HEK293 (cell line): Measurements from ENCODE around the gene CSAD.

Experiments
- CTCF ChIA-PET: fragments of 350-600 bp; formaldehyde crosslinking; extraction: SDS; loops from one replicate; lab custom pipeline; 2021; ENCODE audit warnings: antibody characterized with exemption; lab: Yijun Ruan, JAX
- POLR2A ChIA-PET: fragments of 300-600 bp; formaldehyde crosslinking; extraction: SDS; loops from one replicate; lab custom pipeline; 2020; ENCODE audit warnings: antibody characterized with exemption, inconsistent platforms; lab: Yijun Ruan, JAX
- H3K27ac ChIP-seq: fragments of 200-500 bp; sonication (Bioruptor generic); 2 replicates; pipeline ENCODE4 v1.5.1; 2014; ENCODE audit warnings: low read depth, low read length, control low read depth, inconsistent platforms; ENCODE audit errors: extremely low read depth
- H3K36me3 ChIP-seq, 2 experiments: fragments of 200-500 bp in 1 of 2; sonication (Bioruptor generic) in 1 of 2; 1 replicate in 1 of 2; 2 replicates in 1 of 2; pipeline ENCODE4 v1.5.1; 2014 to 2017; ENCODE audit warnings: inconsistent platforms in 2 of 2, low read length in 2 of 2; ENCODE audit not compliant: control insufficient read depth in 2 of 2, insufficient read depth in 1 of 2
- H3K4me1 ChIP-seq: fragments of 200-500 bp; sonication (Bioruptor generic); 2 replicates; pipeline ENCODE4 v1.5.1; 2014; ENCODE audit warnings: mild to moderate bottlenecking, low read length, inconsistent platforms; ENCODE audit not compliant: control insufficient read depth, insufficient read depth
- H3K4me3 ChIP-seq: 2 replicates; pipeline ENCODE4 v1.5.1; 2011; ENCODE audit warnings: low read depth, mild to moderate bottlenecking, control low read depth, low read length, moderate library complexity
- H3K9me3 ChIP-seq: fragments of 200-500 bp; sonication (Bioruptor generic); 2 replicates; pipeline ENCODE4 v1.5.1; 2014; ENCODE audit warnings: low read depth, low read length, inconsistent platforms; ENCODE audit not compliant: control insufficient read depth, insufficient read depth
- REPIN1 ChIP-seq: fragments of 450-650 bp; formaldehyde crosslinking; IDR thresholded peaks from 2 replicates; pipeline ENCODE4 v1.5.1; 2017; ENCODE audit warnings: missing biosample characterization, missing genetic modification characterization, low read depth
- SP7 ChIP-seq: fragments of 450-650 bp; formaldehyde crosslinking; IDR thresholded peaks from 2 replicates; pipeline ENCODE4 v1.5.1; 2016; ENCODE audit warnings: missing biosample characterization, missing genetic modification characterization
- ZBTB10 ChIP-seq: fragments of 450-650 bp; formaldehyde crosslinking; IDR thresholded peaks from 2 replicates; pipeline ENCODE4 v1.5.1; 2016; ENCODE audit warnings: missing biosample characterization, missing genetic modification characterization
- ZBTB49 ChIP-seq: fragments of 450-650 bp; formaldehyde crosslinking; IDR thresholded peaks from 2 replicates; pipeline ENCODE4 v1.5.1; 2016; ENCODE audit warnings: missing biosample characterization, missing genetic modification characterization, low read depth
- ZNF221 ChIP-seq: fragments of 450-650 bp; formaldehyde crosslinking; IDR thresholded peaks from 2 replicates; pipeline ENCODE4 v1.5.1; 2017; ENCODE audit warnings: missing biosample characterization, missing genetic modification characterization, borderline replicate concordance
- ZNF24 ChIP-seq: fragments of 450-650 bp; formaldehyde crosslinking; IDR thresholded peaks from 2 replicates; pipeline ENCODE4 v1.5.1; 2016; ENCODE audit warnings: missing biosample characterization, missing genetic modification characterization
- ZNF280D ChIP-seq: fragments of 450-650 bp; formaldehyde crosslinking; IDR thresholded peaks from 2 replicates; pipeline ENCODE4 v1.5.1; 2016; ENCODE audit warnings: missing biosample characterization, missing genetic modification characterization
- ZNF341 ChIP-seq: fragments of 450-650 bp; formaldehyde crosslinking; IDR thresholded peaks from 2 replicates; pipeline ENCODE4; 2016; ENCODE audit warnings: low read depth, missing biosample characterization, missing genetic modification characterization
- ZNF394 ChIP-seq: fragments of 450-650 bp; formaldehyde crosslinking; IDR thresholded peaks from 2 replicates; pipeline ENCODE4 v1.5.1; 2016; ENCODE audit warnings: missing biosample characterization, missing genetic modification characterization, mild to moderate bottlenecking, moderate library complexity, borderline replicate concordance
- ZNF398 ChIP-seq: fragments of 450-650 bp; formaldehyde crosslinking; IDR thresholded peaks from 2 replicates; pipeline ENCODE4 v1.5.1; 2017; ENCODE audit warnings: missing biosample characterization, missing genetic modification characterization
- ZNF404 ChIP-seq: fragments of 450-650 bp; formaldehyde crosslinking; IDR thresholded peaks from 2 replicates; pipeline ENCODE4 v1.5.1; 2017; ENCODE audit warnings: missing biosample characterization, missing genetic modification characterization
- ZNF426 ChIP-seq: fragments of 450-650 bp; formaldehyde crosslinking; IDR thresholded peaks from 2 replicates; pipeline ENCODE4 v1.5.1; 2017; ENCODE audit warnings: missing biosample characterization, missing genetic modification characterization, mild to moderate bottlenecking, inconsistent platforms, moderate library complexity
- ZNF548 ChIP-seq: fragments of 450-650 bp; formaldehyde crosslinking; IDR thresholded peaks from 2 replicates; pipeline ENCODE4 v1.5.1; 2016; ENCODE audit warnings: missing biosample characterization, missing genetic modification characterization
- ZNF701 ChIP-seq: fragments of 450-650 bp; formaldehyde crosslinking; IDR thresholded peaks from 2 replicates; pipeline ENCODE4 v1.5.1; 2016; ENCODE audit warnings: missing biosample characterization, missing genetic modification characterization

The CSAD gene

GRCh38 chr12:53227836-53228235 is 47.1 kb upstream of the CSAD start:
- ChIA-PET CTCF (interaction anchor here (0.6 kb wide), 1 partner anchor 74 kb away, joined by 3 read pairs; no protein-coding TSS in a partner anchor), POLR2A (no interaction called here)
- H3K27ac ChIP-seq, result no peak overlapping the region

GRCh38 chr12:53227341-53227740 is 46.6 kb upstream of the CSAD start:
- Histone ChIP-seq H3K4me3 (no peak overlapping the region), H3K36me3 (no peaks in the 10 kb centered on the region), H3K9me3 (no peaks in the 10 kb centered on the region), H3K27ac (no peak overlapping the region), H3K4me1 (peaks cover under 1% of the 10 kb centered on the region)
- CTCF ChIA-PET, result no interaction called here
- POLR2A ChIA-PET, result no interaction called here
- no peak for TF ChIP-seq ZNF701 (tag by site-specific recombination)
- TF ChIP-seq ZBTB10 (tag by site-specific recombination), result no peak
- TF ChIP-seq ZNF341 (tag by site-specific recombination), result no peak
- TF ChIP-seq ZNF394 (tag by site-specific recombination), result no peak
- TF ChIP-seq SP7 (tag by site-specific recombination), result no peak
- TF ChIP-seq ZNF221 (tag by site-specific recombination), result no peak
- no peak for TF ChIP-seq ZNF548
- TF ChIP-seq ZBTB49 (tag by site-specific recombination), result no peak

More at GRCh38 chr12:53227836-53228235, 47.1 kb upstream of the CSAD start:
- Histone ChIP-seq H3K4me3 (no peak overlapping the region), H3K36me3 (no peaks in the 10 kb centered on the region), H3K9me3 (no peaks in the 10 kb centered on the region), H3K4me1 (peaks cover 6% of the 10 kb centered on the region)
- TF ChIP-seq ZNF426 (no peak), ZNF404 (tag by site-specific recombination) (no peak), ZNF280D (tag by site-specific recombination) (no peak), ZNF24 (tag by site-specific recombination) (no peak), ZNF398 (tag by site-specific recombination) (no peak), ZBTB49 (tag by site-specific recombination) (no peak), REPIN1 (tag by site-specific recombination) (no peak), ZNF548 (no peak)
